PFSK-1 (cell line): ENCODE data around the gene DNM3.

Experiments
- POLR2AphosphoS5 ChIP-seq: IDR thresholded peaks from 2 replicates; pipeline ENCODE4 v1.6.1; 2012; ENCODE audit warnings: low read depth, mild to moderate bottlenecking, control low read depth, low read length, moderate library complexity
- SIN3A ChIP-seq: IDR thresholded peaks from 2 replicates; pipeline ENCODE4 v1.6.1; 2012; ENCODE audit warnings: mild to moderate bottlenecking, low read length, moderate library complexity, borderline replicate concordance; ENCODE audit not compliant: insufficient read depth
- TAF1 ChIP-seq: IDR thresholded peaks from 2 replicates; pipeline ENCODE4 v1.6.1; 2012; ENCODE audit warnings: low read length, control low read depth, borderline replicate concordance; ENCODE audit not compliant: insufficient read depth
- TF ChIP-seq, protein P1 (sequence below), 2 experiments: IDR thresholded peaks; 2 replicates each; pipeline versions ENCODE4 v1.6.1 to v1.8.0; 2011 to 2012; ENCODE audit warnings: low read depth in 2 of 2, low read length in 2 of 2, control low read depth in 1 of 2, inconsistent platforms in 1 of 2, mild to moderate bottlenecking in 1 of 2, moderate library complexity in 1 of 2; ENCODE audit not compliant: insufficient read depth in 1 of 2

DNA sequence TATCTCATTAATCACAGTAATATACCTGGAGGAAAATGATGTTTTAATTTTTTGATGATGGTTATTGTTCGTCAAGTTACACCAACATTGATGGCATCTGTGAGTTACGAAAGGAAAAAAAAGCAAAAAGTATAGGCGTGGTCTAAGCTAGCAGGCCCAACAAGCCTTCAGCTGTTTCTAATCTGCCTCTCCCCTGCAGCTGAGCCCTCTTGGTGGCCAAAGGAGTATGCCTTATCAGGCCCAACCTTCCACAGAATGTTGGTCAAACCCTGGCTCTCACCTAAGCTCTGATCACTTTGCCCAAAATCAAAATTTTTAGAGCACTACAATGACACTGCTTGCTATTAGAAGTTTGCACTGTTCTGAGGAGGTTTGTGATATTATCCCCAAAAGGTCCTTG lies 584.0 kb downstream of the DNM3 start:
- TF ChIP-seq SIN3A, result no peak
- TF ChIP-seq POLR2AphosphoS5, result no peak
- TF ChIP-seq, protein P1, sequence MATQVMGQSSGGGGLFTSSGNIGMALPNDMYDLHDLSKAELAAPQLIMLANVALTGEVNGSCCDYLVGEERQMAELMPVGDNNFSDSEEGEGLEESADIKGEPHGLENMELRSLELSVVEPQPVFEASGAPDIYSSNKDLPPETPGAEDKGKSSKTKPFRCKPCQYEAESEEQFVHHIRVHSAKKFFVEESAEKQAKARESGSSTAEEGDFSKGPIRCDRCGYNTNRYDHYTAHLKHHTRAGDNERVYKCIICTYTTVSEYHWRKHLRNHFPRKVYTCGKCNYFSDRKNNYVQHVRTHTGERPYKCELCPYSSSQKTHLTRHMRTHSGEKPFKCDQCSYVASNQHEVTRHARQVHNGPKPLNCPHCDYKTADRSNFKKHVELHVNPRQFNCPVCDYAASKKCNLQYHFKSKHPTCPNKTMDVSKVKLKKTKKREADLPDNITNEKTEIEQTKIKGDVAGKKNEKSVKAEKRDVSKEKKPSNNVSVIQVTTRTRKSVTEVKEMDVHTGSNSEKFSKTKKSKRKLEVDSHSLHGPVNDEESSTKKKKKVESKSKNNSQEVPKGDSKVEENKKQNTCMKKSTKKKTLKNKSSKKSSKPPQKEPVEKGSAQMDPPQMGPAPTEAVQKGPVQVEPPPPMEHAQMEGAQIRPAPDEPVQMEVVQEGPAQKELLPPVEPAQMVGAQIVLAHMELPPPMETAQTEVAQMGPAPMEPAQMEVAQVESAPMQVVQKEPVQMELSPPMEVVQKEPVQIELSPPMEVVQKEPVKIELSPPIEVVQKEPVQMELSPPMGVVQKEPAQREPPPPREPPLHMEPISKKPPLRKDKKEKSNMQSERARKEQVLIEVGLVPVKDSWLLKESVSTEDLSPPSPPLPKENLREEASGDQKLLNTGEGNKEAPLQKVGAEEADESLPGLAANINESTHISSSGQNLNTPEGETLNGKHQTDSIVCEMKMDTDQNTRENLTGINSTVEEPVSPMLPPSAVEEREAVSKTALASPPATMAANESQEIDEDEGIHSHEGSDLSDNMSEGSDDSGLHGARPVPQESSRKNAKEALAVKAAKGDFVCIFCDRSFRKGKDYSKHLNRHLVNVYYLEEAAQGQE (IDR thresholded peaks at IDR 0.05; ENCODE audit: insufficient read depth in 1 of 2, low read depth in 2 of 2, low read length in 2 of 2), result no peak
- no peak for TF ChIP-seq TAF1
